Mammary epithelial cell (primary cell): ENCODE measurements around the gene SPECC1L.
"Not testable (repeated sequence)": the region's sequence is repeated elsewhere in the genome, so short reads cannot be mapped to it uniquely, and the experiment has no call there.

Experiments
- EZH2 ChIP-seq: IDR thresholded peaks from 2 replicates; pipeline ENCODE4 v1.6.1; 2012; ENCODE audit warnings: low read length, inconsistent platforms, borderline replicate concordance
- TF ChIP-seq, protein P1 (sequence below), 2 donors: IDR thresholded peaks in 1 of 2; conservative IDR thresholded peaks in 1 of 2; 2 replicates each; pipeline ENCODE4 v1.5.1; 2011 to 2012; ENCODE audit warnings: inconsistent platforms in 2 of 2, low read length in 2 of 2, mild to moderate bottlenecking in 2 of 2, control low read depth in 1 of 2, low read depth in 1 of 2; ENCODE audit not compliant: insufficient read depth in 1 of 2; ENCODE audit errors: extremely low read depth in 1 of 2

DNA sequence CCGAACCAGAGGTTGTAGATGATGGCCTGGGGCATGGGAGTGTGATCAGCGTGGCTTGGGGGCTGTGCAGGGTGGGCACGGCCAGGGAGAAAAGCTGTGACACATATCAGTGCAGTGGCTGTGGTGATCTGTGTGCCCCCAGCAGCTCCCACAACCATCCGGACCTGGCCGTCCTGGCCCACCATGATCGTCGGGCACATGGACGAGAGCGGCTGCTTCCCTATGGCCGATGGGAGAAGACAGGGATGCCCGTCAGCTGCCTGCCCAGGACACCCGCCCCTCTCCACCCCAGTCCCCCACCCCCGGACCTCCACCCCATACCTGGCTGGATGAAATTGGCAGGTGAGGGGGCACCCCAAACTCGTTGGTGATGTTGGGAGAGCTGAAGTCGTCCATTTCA, 22.0 kb upstream of the SPECC1L start:
- not testable (repeated sequence) for TF ChIP-seq EZH2
- TF ChIP-seq, protein P1, sequence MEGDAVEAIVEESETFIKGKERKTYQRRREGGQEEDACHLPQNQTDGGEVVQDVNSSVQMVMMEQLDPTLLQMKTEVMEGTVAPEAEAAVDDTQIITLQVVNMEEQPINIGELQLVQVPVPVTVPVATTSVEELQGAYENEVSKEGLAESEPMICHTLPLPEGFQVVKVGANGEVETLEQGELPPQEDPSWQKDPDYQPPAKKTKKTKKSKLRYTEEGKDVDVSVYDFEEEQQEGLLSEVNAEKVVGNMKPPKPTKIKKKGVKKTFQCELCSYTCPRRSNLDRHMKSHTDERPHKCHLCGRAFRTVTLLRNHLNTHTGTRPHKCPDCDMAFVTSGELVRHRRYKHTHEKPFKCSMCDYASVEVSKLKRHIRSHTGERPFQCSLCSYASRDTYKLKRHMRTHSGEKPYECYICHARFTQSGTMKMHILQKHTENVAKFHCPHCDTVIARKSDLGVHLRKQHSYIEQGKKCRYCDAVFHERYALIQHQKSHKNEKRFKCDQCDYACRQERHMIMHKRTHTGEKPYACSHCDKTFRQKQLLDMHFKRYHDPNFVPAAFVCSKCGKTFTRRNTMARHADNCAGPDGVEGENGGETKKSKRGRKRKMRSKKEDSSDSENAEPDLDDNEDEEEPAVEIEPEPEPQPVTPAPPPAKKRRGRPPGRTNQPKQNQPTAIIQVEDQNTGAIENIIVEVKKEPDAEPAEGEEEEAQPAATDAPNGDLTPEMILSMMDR (conservative IDR thresholded peaks at IDR 0.05 in 1 of 2, IDR thresholded peaks at IDR 0.05 in 1 of 2; ENCODE audit: extremely low read depth in 1 of 2, insufficient read depth in 1 of 2, low read depth in 1 of 2, low read length in 2 of 2): not testable (repeated sequence)
